IPS DF 6.9 (cell line): ENCODE results near the gene DGCR6L.
"Not testable (repeated sequence)": the region's sequence is repeated elsewhere in the genome, so short reads cannot be mapped to it uniquely, and the experiment has no call there.

Source experiments
- DNase-seq: peaks from one replicate; pipeline ENCODE4 v3.0.0-alpha.2; 2013; ENCODE audit warnings: low read depth, low spot score
- H3K27ac ChIP-seq: one replicate; pipeline ENCODE4 v1.5.1; 2013; ENCODE audit warnings: low read length, control low read depth
- H3K27me3 ChIP-seq: 2 replicates; pipeline ENCODE4 v1.6.1; 2013; ENCODE audit warnings: mild to moderate bottlenecking, low read length; ENCODE audit not compliant: control insufficient read depth, insufficient read depth
- H3K36me3 ChIP-seq: 2 replicates; pipeline ENCODE4 v1.6.1; 2013; ENCODE audit warnings: low read length; ENCODE audit not compliant: control insufficient read depth, insufficient read depth
- H3K4me1 ChIP-seq: 2 replicates; pipeline ENCODE4 v1.6.1; 2013; ENCODE audit warnings: low read length; ENCODE audit not compliant: control insufficient read depth, insufficient read depth
- H3K4me3 ChIP-seq: 2 replicates; pipeline ENCODE4 v1.5.1; 2013; ENCODE audit warnings: mild to moderate bottlenecking, low read length
- H3K9me3 ChIP-seq: 2 replicates; pipeline ENCODE4 v1.6.1; 2013; ENCODE audit warnings: low read length, inconsistent platforms; ENCODE audit not compliant: control insufficient read depth, insufficient read depth
- WGBS: extraction: QIAGEN DNeasy Blood & Tissue Kit; methylation state at CpG from one replicate; pipeline ENCODE4 v1.1.7; 2013; ENCODE audit warnings: mixed read lengths, missing lambda C conversion rate; ENCODE audit not compliant: insufficient read length, insufficient coverage; 5-methylcytosine and 5-hydroxymethylcytosine counted together

Gene DGCR6L

DNA sequence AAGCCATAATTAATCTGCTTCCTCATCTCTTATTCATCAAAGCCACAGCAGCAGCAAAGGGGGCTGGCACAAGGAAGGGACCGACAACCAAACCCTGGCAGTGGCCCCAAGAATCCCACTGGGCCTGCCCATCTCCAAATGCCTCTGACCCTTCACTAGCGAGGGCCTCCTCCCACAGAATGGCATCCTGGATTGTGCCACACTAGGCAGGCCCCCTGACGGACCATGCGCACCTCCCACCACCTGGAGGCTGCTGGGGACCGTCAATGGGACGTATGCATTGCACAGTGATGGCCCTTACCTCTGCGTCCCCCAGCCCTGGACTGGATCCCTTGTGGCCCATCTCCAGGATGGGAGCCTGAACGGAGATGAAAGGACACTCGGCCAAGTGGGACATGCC is 47.7 kb downstream of the DGCR6L start:
- Histone ChIP-seq H3K27me3 (no peaks in the 10 kb centered on the region), H3K4me1 (peaks cover 5% of the 10 kb centered on the region), H3K27ac (no peak overlapping the region), H3K9me3 (no peaks in the 10 kb centered on the region), H3K36me3 (no peaks in the 10 kb centered on the region), H3K4me3 (no peak overlapping the region)
- WGBS, result no CpG with 5 or more reads among the region's 9 CpGs
- no peak for DNase-seq

- H3K4me1 ChIP-seq, result peaks cover 7% of the 10 kb centered on the region
- no peaks in the 10 kb centered on the region for H3K9me3 ChIP-seq
- no peak for DNase-seq
- no peaks in the 10 kb centered on the region for H3K27me3 ChIP-seq
- H3K27ac ChIP-seq, result no peak overlapping the region
- no CpG with 5 or more reads among the region's 14 CpGs for WGBS
- H3K4me3 ChIP-seq, result no peak overlapping the region
- H3K36me3 ChIP-seq, result no peaks in the 10 kb centered on the region
These were observed 48.5 kb downstream of the DGCR6L start for GRCh38 chr22:20271114-20271994.

DNA sequence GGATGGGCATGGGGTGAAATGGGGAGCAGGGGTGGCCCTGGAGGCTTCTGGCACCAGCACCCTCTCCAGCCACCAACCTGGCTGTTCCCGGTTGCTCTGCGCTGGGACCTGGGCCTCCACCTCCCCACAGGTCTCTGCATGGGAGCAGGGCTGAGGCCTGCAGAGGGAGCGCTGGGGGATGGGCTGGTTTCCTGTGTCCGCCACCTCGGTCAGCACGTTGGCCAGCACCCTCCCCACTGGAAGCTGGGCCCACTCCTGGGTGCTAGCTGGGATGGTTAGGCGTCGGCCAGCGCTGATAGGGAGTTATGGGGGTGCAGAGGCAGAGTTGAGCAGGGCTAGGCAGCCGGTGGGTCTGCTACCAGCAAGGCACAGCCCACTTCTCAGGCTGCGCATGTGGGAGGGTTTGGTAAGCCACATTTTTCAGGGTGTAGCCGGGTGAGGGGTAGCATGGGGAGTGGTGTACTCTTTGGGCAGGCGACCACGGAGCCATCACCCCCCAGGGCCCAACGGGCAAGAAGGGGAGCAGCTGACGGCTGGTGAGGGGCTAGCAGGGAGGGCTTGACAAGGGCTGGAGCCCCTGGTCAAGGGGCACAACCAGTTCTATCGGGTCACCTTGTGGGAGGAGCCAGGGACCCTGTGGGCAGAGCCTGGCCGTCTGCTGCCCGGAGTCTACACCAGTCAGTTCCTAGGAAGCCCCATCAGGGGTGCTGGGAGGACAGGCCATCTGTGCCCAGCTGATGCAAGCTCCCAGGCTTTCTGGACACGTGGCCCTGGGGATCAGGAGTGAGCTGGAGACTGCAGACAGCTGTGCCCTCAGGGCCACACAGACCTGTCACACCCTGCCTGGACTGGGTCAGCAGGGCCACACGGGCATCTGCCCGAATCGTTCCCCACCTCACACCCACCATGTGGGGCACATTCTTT is 49.4 kb downstream of the DGCR6L start:
- H3K27ac ChIP-seq, H3K27me3 ChIP-seq, H3K36me3 ChIP-seq, H3K4me3 ChIP-seq, DNase-seq, H3K9me3 ChIP-seq, H3K4me1 ChIP-seq: not testable (repeated sequence)
- WGBS, result no CpG with 5 or more reads among the region's 23 CpGs

DNA sequence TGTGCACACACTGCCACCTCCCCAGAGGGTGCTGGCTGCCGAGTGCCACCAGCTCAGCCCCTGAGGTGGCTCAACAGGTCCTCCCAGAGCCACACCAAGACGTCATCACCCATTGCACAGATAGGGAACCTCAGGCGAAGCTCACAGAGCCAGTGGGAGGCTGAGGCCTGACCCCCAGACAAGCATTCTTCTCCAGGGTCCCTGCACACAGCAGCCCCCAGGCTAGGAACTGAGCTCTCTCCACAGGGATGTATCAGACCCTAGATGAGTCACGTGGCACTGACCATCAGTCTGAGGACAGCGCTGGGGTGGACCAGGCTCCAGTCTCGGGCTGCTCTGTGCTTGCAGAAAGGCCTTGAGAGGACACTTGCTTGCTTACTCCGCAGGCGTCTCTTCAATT is 50.2 kb downstream of the DGCR6L start:
- not testable (repeated sequence) for H3K27me3 ChIP-seq, H3K9me3 ChIP-seq, H3K4me1 ChIP-seq, DNase-seq, H3K27ac ChIP-seq, H3K36me3 ChIP-seq, H3K4me3 ChIP-seq
- no CpG with 5 or more reads among the region's 8 CpGs for WGBS

- not testable (repeated sequence) for H3K36me3 ChIP-seq, H3K9me3 ChIP-seq, H3K27ac ChIP-seq, H3K27me3 ChIP-seq, DNase-seq, H3K4me3 ChIP-seq, H3K4me1 ChIP-seq
- WGBS, result no CpG with 5 or more reads among the region's 4 CpGs
These were observed 50.7 kb downstream of the DGCR6L start for GRCh38 chr22:20269201-20269600.

- Histone ChIP-seq H3K36me3 (no peaks in the 10 kb centered on the region), H3K27me3 (no peaks in the 10 kb centered on the region), H3K9me3 (no peaks in the 10 kb centered on the region), H3K4me1 (peaks cover 7% of the 10 kb centered on the region), H3K4me3 (peak within 1 kb of the TSS; percentile 66), H3K27ac (no peak within 1 kb of the TSS)
- DNase-seq, result no peak
- no CpG with 5 or more reads among the region's 58 CpGs for WGBS
These were observed 51.4 kb downstream of the DGCR6L start, which contains the start of gene RTN4R for GRCh38 chr22:20268279-20269012. TSS of gene RTN4R (minus strand) at chr22:20268318. CDS start at chr22:20268092, 226 bp downstream.

GRCh38 chr22:20267441-20268278 is 52.2 kb downstream of the DGCR6L start:
- WGBS, result no CpG with 5 or more reads among the region's 101 CpGs
- Histone ChIP-seq H3K9me3 (no peaks in the 10 kb centered on the region), H3K4me3 (peak overlapping the region; percentile 66), H3K27me3 (no peaks in the 10 kb centered on the region), H3K36me3 (no peaks in the 10 kb centered on the region), H3K27ac (no peak overlapping the region), H3K4me1 (peaks cover 7% of the 10 kb centered on the region)
- DNase-seq, result no peak

DNA sequence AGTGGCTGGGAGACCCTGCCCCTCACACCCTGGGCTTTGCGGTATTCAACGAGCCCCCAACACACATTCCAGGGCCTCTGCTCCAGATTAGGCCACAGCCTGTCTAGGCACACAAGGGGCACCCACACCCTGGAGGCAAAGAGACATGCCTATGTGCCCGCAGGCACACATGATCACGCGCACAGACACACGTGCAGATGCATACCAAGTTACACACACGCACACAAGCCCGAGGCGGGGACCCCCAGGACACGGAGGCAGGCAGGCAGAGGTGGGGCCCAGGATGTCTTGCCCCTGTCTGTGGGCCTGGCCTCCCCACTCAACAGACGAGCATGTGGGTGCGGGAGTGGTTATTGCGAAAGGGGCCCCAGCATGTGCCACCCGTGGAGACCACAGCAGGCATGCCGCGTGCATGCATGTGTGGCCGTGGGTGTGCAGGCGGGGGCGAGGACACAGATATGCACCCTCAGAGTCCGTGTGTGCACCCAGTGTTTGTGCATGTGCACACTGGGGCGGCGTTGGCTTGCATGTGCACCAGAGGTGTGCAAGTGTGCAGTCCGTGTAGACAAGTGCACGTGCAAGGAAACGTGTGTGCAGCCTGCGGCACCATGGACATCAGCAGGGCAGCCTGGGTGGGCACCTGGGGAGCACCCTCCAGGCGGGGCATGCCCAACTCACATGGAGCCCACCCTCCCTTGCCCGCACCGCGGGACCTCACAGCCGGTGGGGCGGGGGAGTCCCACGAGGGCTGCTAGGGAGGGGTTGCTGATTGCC is 53.0 kb downstream of the DGCR6L start:
- not testable (repeated sequence) for H3K4me1 ChIP-seq, H3K9me3 ChIP-seq, H3K36me3 ChIP-seq, H3K27ac ChIP-seq, H3K27me3 ChIP-seq, DNase-seq
- no CpG with 5 or more reads among the region's 33 CpGs for WGBS
- H3K4me3 ChIP-seq, result peak overlapping the region; percentile 66; the same call in 1 of the 2 replicates
